Measurements from ENCODE around the gene ANKRD10.

DNA sequence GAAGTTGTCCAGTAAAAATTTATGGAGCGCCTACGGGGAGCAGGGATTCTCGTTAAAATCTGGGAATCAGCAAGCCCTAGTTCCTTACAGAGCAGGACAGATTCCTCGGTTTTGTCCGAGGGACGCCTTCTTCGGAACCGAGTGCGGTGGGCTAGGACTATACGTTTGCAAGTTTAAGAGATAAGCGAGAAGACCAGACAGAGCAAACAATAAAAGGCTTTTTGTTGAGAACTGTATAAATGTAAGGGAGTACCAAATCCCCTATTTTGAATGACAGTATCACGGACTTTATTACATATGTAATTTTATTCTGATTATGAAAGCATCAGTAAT is 971 bp upstream of the ANKRD10 start:
- TF ChIP-seq, protein P1, sequence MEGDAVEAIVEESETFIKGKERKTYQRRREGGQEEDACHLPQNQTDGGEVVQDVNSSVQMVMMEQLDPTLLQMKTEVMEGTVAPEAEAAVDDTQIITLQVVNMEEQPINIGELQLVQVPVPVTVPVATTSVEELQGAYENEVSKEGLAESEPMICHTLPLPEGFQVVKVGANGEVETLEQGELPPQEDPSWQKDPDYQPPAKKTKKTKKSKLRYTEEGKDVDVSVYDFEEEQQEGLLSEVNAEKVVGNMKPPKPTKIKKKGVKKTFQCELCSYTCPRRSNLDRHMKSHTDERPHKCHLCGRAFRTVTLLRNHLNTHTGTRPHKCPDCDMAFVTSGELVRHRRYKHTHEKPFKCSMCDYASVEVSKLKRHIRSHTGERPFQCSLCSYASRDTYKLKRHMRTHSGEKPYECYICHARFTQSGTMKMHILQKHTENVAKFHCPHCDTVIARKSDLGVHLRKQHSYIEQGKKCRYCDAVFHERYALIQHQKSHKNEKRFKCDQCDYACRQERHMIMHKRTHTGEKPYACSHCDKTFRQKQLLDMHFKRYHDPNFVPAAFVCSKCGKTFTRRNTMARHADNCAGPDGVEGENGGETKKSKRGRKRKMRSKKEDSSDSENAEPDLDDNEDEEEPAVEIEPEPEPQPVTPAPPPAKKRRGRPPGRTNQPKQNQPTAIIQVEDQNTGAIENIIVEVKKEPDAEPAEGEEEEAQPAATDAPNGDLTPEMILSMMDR (IDR thresholded peaks at IDR 0.05) = no peak
- TF ChIP-seq POLR2A (IDR thresholded peaks at IDR 0.05) = no peak

Measured in Peyer's patch (tissue), 4 donors.